KMS-11 (cell line): ENCODE data around the gene USH2A.

ENCODE experiments used
- H2AFZ ChIP-seq: fragments of 200-600 bp; sonication (generic); 2 replicates; pipeline ENCODE4 v1.6.1; 2016; ENCODE audit warnings: antibody characterized with exemption, mixed run types, low read depth
- H3K27ac ChIP-seq: fragments of 200-600 bp; sonication (generic); 2 replicates; pipeline ENCODE4 v1.6.1; 2016; ENCODE audit warnings: mild to moderate bottlenecking, mixed run types
- H3K27me3 ChIP-seq: fragments of 200-600 bp; sonication (generic); 2 replicates; pipeline ENCODE4 v1.6.1; 2017; ENCODE audit warnings: mild to moderate bottlenecking, low read depth, mixed run types, moderate library complexity; ENCODE audit not compliant: insufficient read depth
- H3K36me3 ChIP-seq: fragments of 200-600 bp; sonication (generic); 2 replicates; pipeline ENCODE4 v1.6.1; 2017; ENCODE audit warnings: mild to moderate bottlenecking, mixed run types; ENCODE audit not compliant: insufficient read depth
- H3K4me1 ChIP-seq: fragments of 200-600 bp; sonication (generic); 2 replicates; pipeline ENCODE4 v1.6.1; 2016; ENCODE audit warnings: mild to moderate bottlenecking, low read depth, mixed run types; ENCODE audit not compliant: poor library complexity, severe bottlenecking
- H3K4me2 ChIP-seq: fragments of 200-600 bp; sonication (generic); 2 replicates; pipeline ENCODE4 v1.7.0; 2016; ENCODE audit warnings: mild to moderate bottlenecking, mixed run types
- H3K4me3 ChIP-seq: fragments of 200-600 bp; sonication (generic); IDR thresholded peaks from 2 replicates; pipeline ENCODE4 v1.6.1; 2017; ENCODE audit warnings: low read depth, low read length, mixed read lengths; ENCODE audit not compliant: insufficient read depth
- H3K79me2 ChIP-seq: fragments of 200-600 bp; sonication (generic); 2 replicates; pipeline ENCODE4 v1.6.1; 2016; ENCODE audit warnings: low read depth, mixed run types; ENCODE audit not compliant: insufficient read depth
- H3K9ac ChIP-seq: fragments of 200-600 bp; sonication (generic); 2 replicates; pipeline ENCODE4 v1.6.1; 2016; ENCODE audit warnings: mild to moderate bottlenecking, mixed run types
- H4K20me1 ChIP-seq: fragments of 200-600 bp; sonication (generic); 2 replicates; pipeline ENCODE4 v1.6.1; 2016; ENCODE audit warnings: mild to moderate bottlenecking, mixed run types; ENCODE audit not compliant: insufficient read depth
- TF ChIP-seq, protein P1 (sequence below): fragments of 200-600 bp; sonication (generic); conservative IDR thresholded peaks from 2 replicates; pipeline ENCODE4 v1.6.1; 2017; ENCODE audit warnings: low read depth, mild to moderate bottlenecking, antibody characterized with exemption, low read length, moderate library complexity, mixed read lengths

The USH2A gene

DNA sequence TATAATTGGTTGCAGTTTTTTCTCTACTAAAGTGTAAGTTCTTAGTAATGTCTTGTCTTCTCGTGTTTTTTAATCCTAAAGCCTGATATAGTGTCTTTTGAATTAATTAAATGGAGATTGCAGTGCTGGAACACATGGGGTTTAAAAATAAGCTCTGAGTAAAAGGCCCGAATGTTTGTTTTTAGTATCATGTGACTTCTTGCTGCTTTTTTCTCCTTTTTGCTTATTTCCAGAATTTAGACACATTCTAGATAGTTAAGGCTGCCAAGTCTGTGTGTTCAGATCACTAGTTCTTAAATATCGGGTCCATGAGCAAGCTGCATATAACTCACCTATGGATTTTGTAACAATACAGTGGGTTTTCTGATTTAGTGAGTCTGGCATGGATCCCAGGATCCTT lies 828.6 kb downstream of the USH2A start:
- H3K4me1 ChIP-seq = no peaks in the 10 kb centered on the region
- no peak overlapping the region for H3K9ac ChIP-seq
- no peaks in the 10 kb centered on the region for H3K27me3 ChIP-seq
- H4K20me1 ChIP-seq = no peaks in the 10 kb centered on the region
- no peaks in the 10 kb centered on the region for H3K79me2 ChIP-seq
- no peak overlapping the region for H2AFZ ChIP-seq
- TF ChIP-seq, protein P1, sequence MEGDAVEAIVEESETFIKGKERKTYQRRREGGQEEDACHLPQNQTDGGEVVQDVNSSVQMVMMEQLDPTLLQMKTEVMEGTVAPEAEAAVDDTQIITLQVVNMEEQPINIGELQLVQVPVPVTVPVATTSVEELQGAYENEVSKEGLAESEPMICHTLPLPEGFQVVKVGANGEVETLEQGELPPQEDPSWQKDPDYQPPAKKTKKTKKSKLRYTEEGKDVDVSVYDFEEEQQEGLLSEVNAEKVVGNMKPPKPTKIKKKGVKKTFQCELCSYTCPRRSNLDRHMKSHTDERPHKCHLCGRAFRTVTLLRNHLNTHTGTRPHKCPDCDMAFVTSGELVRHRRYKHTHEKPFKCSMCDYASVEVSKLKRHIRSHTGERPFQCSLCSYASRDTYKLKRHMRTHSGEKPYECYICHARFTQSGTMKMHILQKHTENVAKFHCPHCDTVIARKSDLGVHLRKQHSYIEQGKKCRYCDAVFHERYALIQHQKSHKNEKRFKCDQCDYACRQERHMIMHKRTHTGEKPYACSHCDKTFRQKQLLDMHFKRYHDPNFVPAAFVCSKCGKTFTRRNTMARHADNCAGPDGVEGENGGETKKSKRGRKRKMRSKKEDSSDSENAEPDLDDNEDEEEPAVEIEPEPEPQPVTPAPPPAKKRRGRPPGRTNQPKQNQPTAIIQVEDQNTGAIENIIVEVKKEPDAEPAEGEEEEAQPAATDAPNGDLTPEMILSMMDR = no peak
- no peak overlapping the region for H3K4me2 ChIP-seq
- H3K27ac ChIP-seq = no peak overlapping the region
- no peaks in the 10 kb centered on the region for H3K36me3 ChIP-seq
- no peak overlapping the region for H3K4me3 ChIP-seq

DNA sequence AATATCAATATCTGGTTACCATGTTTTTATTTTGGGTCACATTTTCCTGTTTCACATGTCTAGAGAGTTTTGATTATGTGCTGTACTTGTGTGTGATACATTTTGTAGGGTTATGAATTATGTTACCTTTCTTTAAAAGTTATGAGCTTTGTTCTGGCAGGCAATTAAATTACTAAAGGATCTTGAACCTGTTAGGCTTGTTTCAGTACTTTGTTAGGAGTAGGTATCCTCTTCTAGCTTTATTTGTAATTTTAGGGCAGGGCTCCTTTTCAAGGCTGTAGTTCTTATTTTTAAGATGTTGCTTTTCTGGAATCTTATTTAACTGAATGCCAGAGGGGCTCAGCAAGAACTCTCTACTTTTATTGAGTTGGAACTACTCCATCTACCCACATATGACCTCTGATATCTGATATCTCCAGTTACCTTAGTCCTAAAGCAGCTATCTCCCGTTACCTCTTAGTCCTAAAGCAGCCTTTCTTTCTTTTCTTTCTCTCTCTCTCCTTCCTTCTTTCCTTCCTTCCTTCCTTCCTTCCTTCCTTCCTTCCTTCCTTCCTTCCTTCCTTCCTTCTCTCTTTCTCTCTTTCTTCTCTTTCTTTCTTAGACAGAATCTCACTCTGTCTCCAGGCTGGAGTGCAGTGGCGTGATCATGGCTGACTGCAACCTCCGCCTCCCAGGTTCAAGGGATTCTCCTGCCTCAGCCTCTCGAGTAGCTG lies 832.3 kb downstream of the USH2A start:
- Histone ChIP-seq H2AFZ (no peak overlapping the region), H3K27ac (no peak overlapping the region), H3K9ac (no peak overlapping the region), H3K36me3 (no peaks in the 10 kb centered on the region), H3K79me2 (no peaks in the 10 kb centered on the region), H4K20me1 (no peaks in the 10 kb centered on the region), H3K27me3 (no peaks in the 10 kb centered on the region), H3K4me2 (no peak overlapping the region), H3K4me1 (no peaks in the 10 kb centered on the region), H3K4me3 (no peak overlapping the region)
- TF ChIP-seq, protein P1 = no peak

DNA sequence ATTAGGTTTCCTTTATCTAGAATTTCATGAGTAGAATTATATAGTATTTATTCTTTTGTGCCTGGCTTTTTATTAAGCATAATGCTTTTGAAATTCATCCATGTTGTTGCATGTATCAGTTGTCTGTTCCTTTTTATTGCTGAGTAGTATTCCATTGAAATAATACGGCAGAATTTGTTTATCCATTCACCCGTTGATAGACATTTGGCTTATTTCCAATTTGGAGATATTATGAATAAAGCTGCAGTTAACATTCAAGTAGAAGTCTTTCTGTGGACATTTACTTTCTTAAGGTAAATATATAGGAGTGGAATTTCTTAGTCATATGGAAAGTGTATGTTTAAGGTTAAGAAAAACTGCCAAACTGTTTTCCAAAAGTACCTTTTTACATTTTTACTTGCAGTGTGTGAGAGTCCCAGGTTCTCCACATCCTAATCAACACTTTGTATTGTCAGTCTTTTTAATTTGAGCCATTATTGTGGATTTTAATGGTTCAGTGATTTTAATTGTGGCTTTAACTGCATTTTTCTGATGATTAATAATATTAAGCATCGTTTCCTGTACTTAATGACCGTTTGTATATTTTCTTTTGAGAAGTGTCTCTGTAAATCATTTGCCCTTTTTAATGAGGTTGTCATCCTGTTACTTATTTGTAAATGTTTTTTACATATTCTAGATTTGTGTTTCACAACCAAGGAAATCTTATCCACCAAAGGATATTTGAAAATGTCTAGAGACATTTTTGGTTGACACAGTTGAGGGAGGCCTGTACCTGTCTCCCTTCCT lies 833.4 kb downstream of the USH2A start:
- Histone ChIP-seq H3K4me3 (no peak overlapping the region), H2AFZ (no peak overlapping the region), H3K27ac (no peak overlapping the region), H3K4me2 (no peak overlapping the region), H3K36me3 (no peaks in the 10 kb centered on the region), H4K20me1 (no peaks in the 10 kb centered on the region), H3K9ac (no peak overlapping the region), H3K27me3 (no peaks in the 10 kb centered on the region), H3K79me2 (no peaks in the 10 kb centered on the region), H3K4me1 (no peaks in the 10 kb centered on the region)
- TF ChIP-seq, protein P1 = no peak

DNA sequence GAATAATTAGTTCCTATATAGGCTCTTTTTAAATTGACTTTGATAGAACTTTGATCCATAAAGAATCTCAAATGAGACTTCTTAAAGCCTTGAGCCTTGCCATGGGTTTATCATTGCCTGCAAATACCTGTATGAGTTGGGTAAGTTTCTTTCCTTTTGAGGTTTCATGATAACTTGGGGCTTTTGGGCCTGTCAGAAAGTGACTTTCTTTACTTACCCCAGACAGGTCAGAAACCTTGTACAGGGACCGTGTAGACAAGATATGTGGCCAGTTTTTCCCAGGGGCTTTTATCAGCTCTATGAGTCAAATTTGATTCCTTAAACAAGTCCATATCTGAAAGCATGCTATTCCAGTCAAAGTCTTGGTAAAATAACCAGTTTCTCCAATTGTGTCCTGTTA lies 838.9 kb downstream of the USH2A start:
- H3K79me2 ChIP-seq = no peaks in the 10 kb centered on the region
- H3K4me2 ChIP-seq = no peak overlapping the region
- H3K4me3 ChIP-seq = no peak overlapping the region
- H2AFZ ChIP-seq = no peak overlapping the region
- peaks cover 4% of the 10 kb centered on the region; the same call in 1 of the 2 replicates for H3K36me3 ChIP-seq
- H3K9ac ChIP-seq = no peak overlapping the region
- no peaks in the 10 kb centered on the region for H3K4me1 ChIP-seq
- TF ChIP-seq, protein P1 = no peak
- no peak overlapping the region for H3K27ac ChIP-seq
- no peaks in the 10 kb centered on the region for H4K20me1 ChIP-seq
- no peaks in the 10 kb centered on the region for H3K27me3 ChIP-seq
